Measurements from ENCODE around the gene KAT14.
A peak's percentile ranks its signal among the peaks of the same experiment; 100 is the strongest.
"Not testable (repeated sequence)": the region's sequence is repeated elsewhere in the genome, so short reads cannot be mapped to it uniquely, and the experiment has no call there.

Gene KAT14, protein sequence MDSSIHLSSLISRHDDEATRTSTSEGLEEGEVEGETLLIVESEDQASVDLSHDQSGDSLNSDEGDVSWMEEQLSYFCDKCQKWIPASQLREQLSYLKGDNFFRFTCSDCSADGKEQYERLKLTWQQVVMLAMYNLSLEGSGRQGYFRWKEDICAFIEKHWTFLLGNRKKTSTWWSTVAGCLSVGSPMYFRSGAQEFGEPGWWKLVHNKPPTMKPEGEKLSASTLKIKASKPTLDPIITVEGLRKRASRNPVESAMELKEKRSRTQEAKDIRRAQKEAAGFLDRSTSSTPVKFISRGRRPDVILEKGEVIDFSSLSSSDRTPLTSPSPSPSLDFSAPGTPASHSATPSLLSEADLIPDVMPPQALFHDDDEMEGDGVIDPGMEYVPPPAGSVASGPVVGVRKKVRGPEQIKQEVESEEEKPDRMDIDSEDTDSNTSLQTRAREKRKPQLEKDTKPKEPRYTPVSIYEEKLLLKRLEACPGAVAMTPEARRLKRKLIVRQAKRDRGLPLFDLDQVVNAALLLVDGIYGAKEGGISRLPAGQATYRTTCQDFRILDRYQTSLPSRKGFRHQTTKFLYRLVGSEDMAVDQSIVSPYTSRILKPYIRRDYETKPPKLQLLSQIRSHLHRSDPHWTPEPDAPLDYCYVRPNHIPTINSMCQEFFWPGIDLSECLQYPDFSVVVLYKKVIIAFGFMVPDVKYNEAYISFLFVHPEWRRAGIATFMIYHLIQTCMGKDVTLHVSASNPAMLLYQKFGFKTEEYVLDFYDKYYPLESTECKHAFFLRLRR

DNA sequence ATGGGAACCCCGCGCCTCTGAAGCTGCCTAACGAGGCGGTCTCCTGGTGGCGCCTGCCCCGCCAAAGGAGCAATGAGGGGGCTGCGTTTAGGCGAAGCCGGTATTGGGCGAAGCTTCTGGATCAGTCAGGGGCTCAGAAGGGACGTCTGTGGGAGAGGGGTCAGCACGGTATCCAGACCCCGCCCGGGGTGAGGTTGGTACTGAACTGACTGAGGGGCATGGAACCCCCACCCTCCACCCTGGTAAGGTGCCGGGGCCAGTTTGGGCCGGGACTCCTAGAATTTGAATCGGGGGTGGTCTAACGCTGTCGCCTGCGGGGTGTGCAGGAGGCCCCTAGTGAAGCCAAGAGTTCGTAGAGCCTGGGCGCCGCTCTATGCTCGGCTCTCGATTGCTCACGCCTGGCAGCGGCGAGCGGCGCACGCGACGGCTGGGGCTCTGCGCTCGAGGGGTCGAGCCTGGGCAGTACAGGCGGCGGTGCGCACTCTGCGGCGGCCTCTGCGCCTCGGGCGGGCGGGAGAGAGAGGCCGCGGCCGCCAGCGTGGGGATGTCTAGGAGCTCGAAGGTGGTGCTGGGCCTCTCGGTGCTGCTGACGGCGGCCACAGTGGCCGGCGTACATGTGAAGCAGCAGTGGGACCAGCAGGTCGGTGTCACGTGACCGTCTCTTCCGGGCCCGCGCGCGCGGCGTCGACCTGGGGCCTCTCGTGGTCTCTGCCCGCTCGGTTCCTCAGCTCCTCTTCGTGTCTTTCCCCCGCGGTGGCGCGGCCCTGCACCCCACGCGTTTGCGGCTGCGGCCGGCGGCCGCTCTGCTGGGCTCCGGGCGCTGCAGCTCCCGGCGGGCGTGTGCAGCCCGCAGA lies at the start of gene KAT14, which contains the start of gene PET117:
Gene KAT14, plus strand, starts transcription at position 452 of the 854 bp plus-strand sequence. CDS start 4,798 bp downstream, outside the sequence.
Gene PET117, plus strand, starts transcription at position 452 of the 854 bp plus-strand sequence. Its CDS starts 93 bp downstream, at position 545.
- DNase-seq = peak; percentile 94

DNA sequence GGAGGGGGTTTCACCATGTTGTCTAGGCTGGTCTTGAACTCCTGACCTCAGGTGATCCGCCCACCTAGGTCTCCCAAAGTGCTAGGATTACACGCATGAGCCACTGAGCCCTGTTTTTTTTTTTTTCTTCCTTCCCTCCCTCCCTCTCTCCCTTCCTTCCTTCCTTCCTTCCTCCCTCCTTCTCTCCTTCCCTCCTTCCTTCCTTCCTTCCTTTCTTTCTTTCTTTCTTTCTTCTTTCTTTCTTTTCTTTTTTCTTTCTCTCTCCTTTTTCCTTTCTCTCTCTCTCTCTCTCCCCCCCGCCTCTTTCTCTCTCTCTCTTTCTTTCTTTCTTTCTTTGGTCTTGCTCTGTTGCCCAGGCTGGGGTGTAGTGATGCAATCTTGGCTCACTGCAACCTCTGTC lies 49.4 kb upstream of the KAT14 start:
- DNase-seq = not testable (repeated sequence)

DNA sequence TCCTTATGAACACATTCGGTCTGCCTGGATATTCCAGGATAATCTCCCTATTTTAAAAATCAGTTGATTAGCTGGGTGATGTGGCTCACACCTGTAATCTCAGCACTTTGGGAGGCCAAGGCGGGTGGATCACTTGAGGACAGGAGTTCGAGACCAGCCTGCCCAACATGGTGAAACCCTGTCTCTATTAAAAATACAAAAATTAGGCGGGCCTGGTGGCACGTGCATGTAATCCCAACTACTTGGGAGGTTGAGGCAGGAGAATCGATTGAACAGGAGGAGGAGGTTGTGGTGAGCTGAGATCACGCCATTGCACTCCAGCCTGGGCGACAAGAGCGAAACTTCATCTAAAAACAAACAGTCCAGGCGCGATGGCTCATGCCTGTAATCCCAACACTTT lies 48.8 kb upstream of the KAT14 start:
- DNase-seq = not testable (repeated sequence)

DNA sequence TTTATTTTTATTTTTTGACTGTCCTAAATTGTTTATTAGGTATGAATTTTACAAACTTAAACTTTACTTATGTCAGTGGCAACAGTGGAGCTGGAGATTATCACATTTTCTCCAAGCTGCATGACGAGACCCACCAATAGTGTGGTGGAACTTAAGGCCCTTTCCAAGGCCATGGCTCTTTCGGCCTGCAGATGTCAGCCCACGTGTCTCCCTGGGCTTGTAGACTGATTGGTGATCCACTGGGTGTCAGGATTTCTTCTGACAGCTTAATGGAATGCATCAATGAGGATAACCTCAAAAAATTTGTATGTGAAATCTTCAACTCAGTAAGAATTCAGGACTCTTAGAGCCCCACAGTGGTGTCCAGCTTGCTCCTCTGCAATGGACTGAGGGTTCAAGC lies 47.6 kb upstream of the KAT14 start:
- no peak for DNase-seq

DNA sequence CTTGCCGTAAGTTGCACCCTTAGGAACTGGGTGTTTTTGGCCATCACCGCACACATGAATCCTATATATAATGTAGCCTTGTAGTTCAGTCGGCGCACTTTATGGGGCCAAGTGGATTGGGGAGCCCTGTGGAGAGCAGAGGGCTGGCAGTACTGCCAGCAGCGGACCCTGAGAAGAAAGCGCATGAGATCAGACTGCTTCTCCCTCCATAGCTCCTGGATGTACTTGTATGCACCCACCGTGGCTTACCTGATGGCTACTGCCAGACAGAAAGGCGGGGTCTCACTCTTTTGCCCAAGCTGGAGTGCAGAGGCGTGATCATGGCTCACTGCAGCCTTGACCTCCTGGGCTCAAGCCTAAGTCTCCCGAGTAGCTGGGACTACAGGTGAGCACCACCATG lies 47.2 kb upstream of the KAT14 start:
- DNase-seq = no peak

DNA sequence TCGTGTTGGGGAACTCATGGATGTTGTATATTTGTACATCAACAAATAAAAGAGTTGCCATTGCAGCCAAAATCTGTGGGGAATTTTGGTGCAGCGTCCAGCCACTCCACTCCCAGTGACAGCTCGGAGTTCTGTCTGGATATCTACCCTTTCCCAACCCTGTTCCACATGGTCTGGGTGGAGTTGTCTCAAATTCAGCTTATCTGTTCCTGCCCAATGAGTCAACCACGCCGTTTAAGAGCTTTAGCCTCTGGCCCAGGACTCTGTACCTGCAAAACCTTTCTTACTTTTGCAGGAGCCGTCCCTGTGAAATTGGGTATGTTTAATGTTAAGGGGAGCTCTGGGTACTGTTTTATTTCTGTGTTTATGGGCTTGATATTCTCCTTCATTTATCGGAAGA lies 46.0 kb upstream of the KAT14 start:
- DNase-seq = no peak

DNA sequence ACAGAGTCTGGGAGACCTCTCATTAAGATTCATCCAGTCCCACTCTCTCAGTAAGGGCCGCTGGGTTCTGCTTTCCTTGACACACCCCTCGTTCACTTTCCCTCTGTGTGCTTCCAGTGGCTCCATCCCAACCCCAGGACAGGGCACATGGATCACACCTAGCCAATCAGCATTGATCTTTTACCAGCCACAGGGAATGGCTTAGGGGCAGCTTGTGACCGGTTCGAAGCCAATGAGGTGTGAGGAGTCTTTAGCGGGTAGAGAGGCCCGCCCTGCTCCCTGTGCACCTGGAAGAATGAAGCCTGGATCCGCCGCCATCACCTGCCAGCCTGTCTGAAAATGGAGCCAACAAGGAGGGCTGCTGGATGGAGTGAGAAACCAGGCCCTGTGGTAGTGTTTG lies 44.8 kb upstream of the KAT14 start:
- DNase-seq = no peak

GRCh38 chr20:18093388-18093787 lies 44.3 kb upstream of the KAT14 start:
- no peak for DNase-seq

GRCh38 chr20:18094191-18094590 lies 43.5 kb upstream of the KAT14 start:
- DNase-seq = no peak

DNA sequence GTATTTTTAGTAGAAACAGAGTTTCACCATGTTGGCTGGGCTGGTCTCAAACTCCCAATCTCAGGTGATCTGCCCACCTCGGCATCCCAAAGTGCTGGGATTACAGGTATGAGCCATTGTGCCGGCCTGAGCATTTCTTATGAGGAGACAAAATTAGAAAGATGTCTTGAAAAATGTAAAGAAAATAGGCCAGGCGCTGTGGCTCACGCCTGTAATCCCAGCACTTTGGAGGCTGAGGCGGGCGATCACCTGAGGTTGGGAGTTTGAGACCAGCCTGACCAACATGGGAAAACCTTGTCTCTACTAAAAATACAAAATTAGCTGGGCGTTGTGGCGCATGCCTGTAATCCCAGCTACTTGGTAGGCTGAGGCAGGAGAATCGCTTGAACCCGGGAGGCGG lies 37.1 kb upstream of the KAT14 start:
- DNase-seq = not testable (repeated sequence)

DNA sequence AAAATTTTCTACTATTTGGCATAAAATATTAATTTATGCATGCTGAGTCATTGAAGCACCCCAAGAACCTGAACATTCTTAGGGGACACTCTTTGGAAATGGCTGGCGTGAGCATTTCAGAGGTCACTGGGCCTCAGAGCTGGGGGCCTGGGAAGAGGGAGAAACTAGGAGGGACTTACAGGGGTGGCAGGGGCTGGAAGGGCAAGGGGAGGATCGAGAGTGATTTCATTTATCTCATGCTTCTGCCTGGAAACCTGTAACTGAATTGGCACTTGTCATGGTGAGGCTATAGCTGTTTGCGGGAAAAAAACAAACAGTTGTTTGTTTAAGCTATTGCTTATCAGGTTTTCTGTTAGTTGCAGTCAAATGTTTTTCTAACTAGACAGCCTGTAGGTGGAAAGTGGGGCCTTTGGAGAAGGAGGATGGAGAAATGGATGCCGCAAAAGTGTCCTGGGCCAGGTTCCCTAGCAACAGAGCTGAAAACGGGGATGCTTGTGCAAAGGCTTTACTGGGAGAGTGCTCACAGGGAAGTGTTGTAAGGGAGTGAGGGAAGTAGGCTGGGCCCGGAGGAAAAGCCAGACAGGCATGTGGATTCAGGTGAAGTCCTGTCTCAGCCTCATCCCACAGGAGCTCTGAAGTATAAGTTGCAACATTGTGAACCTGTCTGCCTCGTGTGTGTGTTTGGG lies 36.4 kb upstream of the KAT14 start:
- DNase-seq = no peak

- no peak for DNase-seq
These were observed 34.2 kb upstream of the KAT14 start for GRCh38 chr20:18103497-18103896.

DNA sequence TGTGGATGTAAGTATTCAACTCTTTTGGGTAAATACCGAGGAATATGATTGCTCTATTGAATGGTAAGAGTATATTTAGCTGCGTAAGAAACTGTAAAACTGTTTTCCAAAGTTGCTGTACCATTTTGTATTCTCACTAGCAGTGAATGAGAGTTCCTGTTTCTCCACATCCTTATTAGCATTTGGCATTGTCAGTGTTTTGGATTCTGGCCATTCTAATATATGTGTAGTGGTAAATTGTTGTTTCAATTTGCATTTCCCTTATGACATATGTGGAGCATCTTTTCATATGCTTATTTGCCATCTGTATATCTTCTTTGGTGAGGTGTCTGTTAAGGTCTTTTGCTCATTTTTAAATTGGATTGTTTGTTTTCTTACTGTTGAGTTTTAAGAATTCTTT lies 29.3 kb upstream of the KAT14 start:
- no peak for DNase-seq

DNA sequence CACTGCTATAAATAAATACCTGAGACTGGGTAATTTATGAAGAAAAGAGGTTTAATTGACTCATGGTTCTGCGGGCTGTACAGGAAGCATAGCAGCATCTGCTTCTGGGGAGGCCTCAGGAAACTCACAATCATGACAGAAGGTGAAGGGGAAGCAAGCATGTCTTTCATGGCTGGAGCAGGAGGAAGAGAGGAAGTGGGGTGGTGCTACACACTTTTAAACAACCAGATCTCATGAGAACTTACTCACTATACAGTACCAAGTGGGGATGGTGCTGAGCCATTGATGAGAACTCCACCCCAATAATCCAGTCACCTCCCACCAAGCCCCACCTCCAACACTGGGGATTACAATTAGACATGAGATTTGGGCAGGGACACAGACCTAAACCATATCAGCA lies 9.1 kb upstream of the KAT14 start:
- DNase-seq = not testable (repeated sequence)

GRCh38 chr20:18132663-18133062 lies 5.0 kb upstream of the KAT14 start:
- DNase-seq = no peak

GRCh38 chr20:18133962-18134361 lies 3.7 kb upstream of the KAT14 start:
- DNase-seq = no peak

- DNase-seq = no peak
These were observed 561 bp downstream of the KAT14 start for GRCh38 chr20:18138266-18138582.

GRCh38 chr20:18138639-18139583 lies 1.2 kb downstream of the KAT14 start:
- no peak for DNase-seq

DNA sequence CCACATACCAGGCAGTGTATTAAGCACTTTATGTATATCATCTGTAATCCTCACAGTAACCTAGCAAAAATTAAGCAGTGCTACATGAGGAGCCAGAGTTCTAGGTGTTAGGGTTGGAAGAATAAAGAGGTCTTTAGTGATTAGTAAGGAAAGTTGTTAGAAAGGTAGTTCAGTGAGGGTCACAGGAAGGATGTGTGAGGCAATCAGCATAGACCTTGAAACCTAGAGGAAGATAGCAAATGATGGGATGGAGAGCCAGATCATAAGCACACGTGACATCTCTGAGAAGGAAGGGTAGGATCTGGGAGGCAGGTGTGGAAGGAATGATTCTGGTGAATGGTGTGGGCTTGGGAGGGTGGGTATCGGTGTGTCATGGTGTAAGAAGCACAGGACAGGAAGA lies 2.2 kb downstream of the KAT14 start:
- no peak for DNase-seq

GRCh38 chr20:18144541-18145099 lies 7.0 kb downstream of the KAT14 start:
- no peak for DNase-seq

DNA sequence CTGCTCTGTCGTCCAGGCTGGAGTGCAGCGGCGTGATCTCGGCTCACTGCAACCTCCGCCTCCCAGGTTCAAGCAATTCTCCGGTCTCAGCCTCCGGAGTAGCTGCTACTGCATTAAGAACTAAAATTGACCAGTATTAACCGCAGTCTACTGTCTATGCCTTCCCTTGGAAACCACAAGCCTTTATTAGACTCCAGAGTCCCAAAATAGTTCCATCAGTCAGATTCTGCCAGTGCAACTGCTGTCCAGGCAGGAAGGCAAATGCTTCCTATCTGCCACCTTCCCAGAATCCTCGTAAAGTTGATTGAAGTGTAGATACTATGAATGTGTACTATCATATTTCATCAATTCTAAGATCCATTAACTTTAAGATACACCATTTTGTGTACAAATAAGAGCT lies 16.7 kb downstream of the KAT14 start:
- DNase-seq = no peak

Data from CD4-positive, alpha-beta T cell treated with Interleukin-10 for 1 hour (primary cell).